ENCODE data around the gene KCNJ4. TPM values are rescaled to one million over a fixed set of nuclear protein-coding genes. Genes with fewer than 3 reads are reported as not detected.
A peak's percentile ranks its signal among the peaks of the same experiment; 100 is the strongest.

KCNJ4 gene
- total RNA-seq, 1 experiment from 2014 or later = 0.92 TPM

DNA sequence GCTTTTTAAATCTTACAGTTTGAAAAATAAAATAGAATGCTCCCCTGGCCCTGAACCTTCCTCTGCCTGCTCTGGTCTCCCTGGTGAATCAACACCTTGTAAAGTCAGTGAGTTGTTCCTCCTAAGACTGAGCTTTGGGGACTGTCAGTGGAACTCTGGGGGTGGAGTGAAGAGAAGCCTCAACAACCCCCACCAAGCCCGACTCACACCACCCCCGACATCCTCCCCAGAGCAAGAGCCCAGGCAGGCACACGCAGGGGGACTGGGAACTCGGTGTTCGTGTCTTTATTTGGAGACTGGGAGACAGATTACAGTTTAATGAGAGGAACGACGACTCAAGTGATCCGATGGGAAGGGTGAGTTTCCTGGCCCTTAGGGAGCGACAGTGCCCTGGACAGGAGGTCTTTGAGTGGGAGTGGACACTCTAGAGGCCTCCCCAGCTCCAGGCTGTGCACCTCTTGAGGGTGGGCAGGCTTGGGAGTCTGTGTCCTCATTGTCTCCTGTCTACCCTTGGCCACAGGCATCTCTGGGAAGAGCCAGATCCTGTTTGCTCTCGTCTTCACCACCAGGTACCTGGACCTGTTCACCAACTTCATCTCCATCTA lies 19.1 kb upstream of the KCNJ4 start:
- H2BK20ac ChIP-seq (ENCODE audit: low read depth, low read length, poor library complexity, severe bottlenecking) = no peak overlapping the region
- peak; percentile 22 for DNase-seq
- Mint-ChIP-seq H3K4me3 (no peak overlapping the region), H3K9me3 (no peaks in the 10 kb centered on the region), H3K27me3 (ENCODE audit: low read depth) (peaks cover 5% of the 10 kb centered on the region), H3K4me1 (peaks cover 6 to 10% of the 10 kb centered on the region in 2 experiments), H3K36me3 (ENCODE audit: insufficient read depth in 1 of 3, low read depth in 3 of 3) (peaks cover 0 to 5% (median 0%) of the 10 kb centered on the region in 3 experiments; a peak in 2 of 7 replicates), H3K27ac (peak overlapping the region in 1 of 3 experiments; percentile 36; a peak in 1 of 7 replicates)
- no peak overlapping the region for H4K91ac ChIP-seq (ENCODE audit: insufficient read length, low read depth, low read length)
- H3T11ph ChIP-seq (ENCODE audit: low read length) = no peak overlapping the region
- H4K5ac ChIP-seq (ENCODE audit: insufficient read length, low read depth, low read length) = no peak overlapping the region
- H3K23me2 ChIP-seq (ENCODE audit: insufficient read length, low read depth, low read length, poor library complexity, severe bottlenecking) = no peaks in the 10 kb centered on the region
- H3K79me1 ChIP-seq (ENCODE audit: insufficient read depth, low read depth, low read length, poor library complexity, severe bottlenecking) = no peaks in the 10 kb centered on the region
- no peak overlapping the region for H3K56ac ChIP-seq (ENCODE audit: insufficient read length, low read depth, low read length)
- no peak overlapping the region for H2BK15ac ChIP-seq (ENCODE audit: low read depth, low read length)
- no peak overlapping the region for H2AK5ac ChIP-seq (ENCODE audit: insufficient read length, low read length)
- no peak overlapping the region for H3K4me2 ChIP-seq (ENCODE audit: insufficient read depth, insufficient read length, low read length)
- peak overlapping the region; percentile 4 for H3K18ac ChIP-seq (ENCODE audit: insufficient read length, low read depth, low read length)
- no CpG with 5 or more reads among the region's 10 CpGs for WGBS (ENCODE audit: extremely low coverage, insufficient read length, low lambda C conversion rate)
- H3K27me3 ChIP-seq (ENCODE audit: insufficient read depth, low read length) = no peaks in the 10 kb centered on the region
- H4K8ac ChIP-seq (replicated peaks; ENCODE audit: insufficient read length, low read depth, low read length) = no peak overlapping the region
- H3K79me2 ChIP-seq (ENCODE audit: insufficient read depth, low read length) = no peaks in the 10 kb centered on the region
- no peak overlapping the region for H2BK5ac ChIP-seq (ENCODE audit: insufficient read length, low read length)
- H3K23ac ChIP-seq (ENCODE audit: insufficient read length, low read depth, low read length) = no peak overlapping the region
- H3K4me1 ChIP-seq (ENCODE audit: insufficient read depth, low read length) = no peaks in the 10 kb centered on the region
- TF ChIP-seq, protein P1, sequence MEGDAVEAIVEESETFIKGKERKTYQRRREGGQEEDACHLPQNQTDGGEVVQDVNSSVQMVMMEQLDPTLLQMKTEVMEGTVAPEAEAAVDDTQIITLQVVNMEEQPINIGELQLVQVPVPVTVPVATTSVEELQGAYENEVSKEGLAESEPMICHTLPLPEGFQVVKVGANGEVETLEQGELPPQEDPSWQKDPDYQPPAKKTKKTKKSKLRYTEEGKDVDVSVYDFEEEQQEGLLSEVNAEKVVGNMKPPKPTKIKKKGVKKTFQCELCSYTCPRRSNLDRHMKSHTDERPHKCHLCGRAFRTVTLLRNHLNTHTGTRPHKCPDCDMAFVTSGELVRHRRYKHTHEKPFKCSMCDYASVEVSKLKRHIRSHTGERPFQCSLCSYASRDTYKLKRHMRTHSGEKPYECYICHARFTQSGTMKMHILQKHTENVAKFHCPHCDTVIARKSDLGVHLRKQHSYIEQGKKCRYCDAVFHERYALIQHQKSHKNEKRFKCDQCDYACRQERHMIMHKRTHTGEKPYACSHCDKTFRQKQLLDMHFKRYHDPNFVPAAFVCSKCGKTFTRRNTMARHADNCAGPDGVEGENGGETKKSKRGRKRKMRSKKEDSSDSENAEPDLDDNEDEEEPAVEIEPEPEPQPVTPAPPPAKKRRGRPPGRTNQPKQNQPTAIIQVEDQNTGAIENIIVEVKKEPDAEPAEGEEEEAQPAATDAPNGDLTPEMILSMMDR (conservative IDR thresholded peaks at IDR 0.05) = no peak
- no peak overlapping the region for H3K14ac ChIP-seq (ENCODE audit: insufficient read depth, low read length)
- H2BK12ac ChIP-seq (ENCODE audit: insufficient read length, low read depth, low read length) = no peak overlapping the region
- H3K27ac ChIP-seq (ENCODE audit: insufficient read length, low read depth, low read length) = no peak overlapping the region
- no peak overlapping the region for H2AFZ ChIP-seq (ENCODE audit: low read length)
- no peak overlapping the region for H3K4ac ChIP-seq (ENCODE audit: low read depth, low read length)
- H3K9ac ChIP-seq (ENCODE audit: extremely low read depth, insufficient read length, low read length) = no peak overlapping the region
- no peak overlapping the region for H2BK120ac ChIP-seq (ENCODE audit: low read depth, low read length, poor library complexity, severe bottlenecking)
- H4K20me1 ChIP-seq (ENCODE audit: control insufficient read depth, insufficient read depth, insufficient read length) = no peaks in the 10 kb centered on the region
- no peaks in the 10 kb centered on the region for H3K9me3 ChIP-seq (ENCODE audit: control insufficient read depth, low read depth, low read length)

Data from H9 (cell line).